Astrocyte of the cerebellum (primary cell): Measurements from ENCODE around the gene FGF7.
"Not testable (repeated sequence)": the region's sequence is repeated elsewhere in the genome, so short reads cannot be mapped to it uniquely, and the experiment has no call there.

Experiments used
- DNase-seq: peaks from one replicate; pipeline ENCODE4 v3.0.0-alpha.2; 2011; ENCODE audit warnings: low read depth
- H3K4me3 ChIP-seq: 2 replicates; pipeline ENCODE4 v1.5.1; 2011; ENCODE audit warnings: mild to moderate bottlenecking, low read depth, low read length, moderate library complexity
- in situ Hi-C: cut with HindIII; loops from 2 replicates; pipeline ENCODE4 v1.10.0; 2017; ENCODE audit warnings: low sequenced_read_pairs
- TF ChIP-seq, protein P1 (sequence below): IDR thresholded peaks from 2 replicates; pipeline ENCODE4 v1.5.1; 2012; ENCODE audit warnings: low read length, low read depth, moderate library complexity, mild to moderate bottlenecking; ENCODE audit errors: missing control alignments

Gene FGF7

DNA sequence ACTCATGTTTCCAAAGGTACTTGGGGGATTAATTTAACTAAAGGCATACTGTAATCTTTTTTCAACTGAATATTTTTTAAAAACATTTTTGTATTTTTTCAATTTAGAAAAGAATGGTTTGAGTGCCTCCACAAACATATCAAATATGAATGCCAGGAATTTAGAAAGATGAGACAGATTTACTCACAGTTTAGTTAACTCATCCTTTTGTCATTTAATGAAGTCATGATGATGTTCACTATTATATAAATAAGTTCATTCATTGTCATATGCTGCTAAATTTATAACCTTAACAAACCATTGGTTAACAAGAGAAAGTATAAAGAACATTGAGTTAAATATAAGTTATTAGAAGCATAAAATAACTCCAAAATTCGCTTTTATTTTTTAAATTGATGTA, 50.0 kb downstream of the FGF7 start:
- no peak overlapping the region for H3K4me3 ChIP-seq
- no peak for DNase-seq
- TF ChIP-seq, protein P1, sequence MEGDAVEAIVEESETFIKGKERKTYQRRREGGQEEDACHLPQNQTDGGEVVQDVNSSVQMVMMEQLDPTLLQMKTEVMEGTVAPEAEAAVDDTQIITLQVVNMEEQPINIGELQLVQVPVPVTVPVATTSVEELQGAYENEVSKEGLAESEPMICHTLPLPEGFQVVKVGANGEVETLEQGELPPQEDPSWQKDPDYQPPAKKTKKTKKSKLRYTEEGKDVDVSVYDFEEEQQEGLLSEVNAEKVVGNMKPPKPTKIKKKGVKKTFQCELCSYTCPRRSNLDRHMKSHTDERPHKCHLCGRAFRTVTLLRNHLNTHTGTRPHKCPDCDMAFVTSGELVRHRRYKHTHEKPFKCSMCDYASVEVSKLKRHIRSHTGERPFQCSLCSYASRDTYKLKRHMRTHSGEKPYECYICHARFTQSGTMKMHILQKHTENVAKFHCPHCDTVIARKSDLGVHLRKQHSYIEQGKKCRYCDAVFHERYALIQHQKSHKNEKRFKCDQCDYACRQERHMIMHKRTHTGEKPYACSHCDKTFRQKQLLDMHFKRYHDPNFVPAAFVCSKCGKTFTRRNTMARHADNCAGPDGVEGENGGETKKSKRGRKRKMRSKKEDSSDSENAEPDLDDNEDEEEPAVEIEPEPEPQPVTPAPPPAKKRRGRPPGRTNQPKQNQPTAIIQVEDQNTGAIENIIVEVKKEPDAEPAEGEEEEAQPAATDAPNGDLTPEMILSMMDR: no peak
- in situ Hi-C loops: no loop called here

DNA sequence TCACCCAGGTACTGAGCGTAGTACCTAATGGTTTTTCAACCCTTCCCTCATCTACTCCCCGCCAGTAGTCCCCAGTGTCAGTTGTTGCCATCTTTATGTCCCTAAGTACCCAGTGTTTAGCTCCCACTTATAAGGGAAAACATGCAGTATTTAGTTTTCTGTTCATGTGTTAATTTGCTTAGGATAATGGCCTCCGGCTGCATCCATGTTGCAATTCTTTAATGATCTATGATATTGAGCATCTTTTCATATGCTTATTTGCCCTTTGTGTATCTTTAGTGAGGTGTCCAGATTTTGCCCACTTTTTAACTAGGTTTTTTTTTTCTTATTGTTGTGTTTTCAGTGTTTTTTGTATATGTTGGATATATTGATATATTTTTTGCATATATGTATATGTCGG, 55.0 kb downstream of the FGF7 start:
- H3K4me3 ChIP-seq, DNase-seq, in situ Hi-C loops: not testable (repeated sequence)

GRCh38 chr15:49478982-49479381, 55.9 kb downstream of the FGF7 start:
- H3K4me3 ChIP-seq, DNase-seq, in situ Hi-C loops: not testable (repeated sequence)

DNA sequence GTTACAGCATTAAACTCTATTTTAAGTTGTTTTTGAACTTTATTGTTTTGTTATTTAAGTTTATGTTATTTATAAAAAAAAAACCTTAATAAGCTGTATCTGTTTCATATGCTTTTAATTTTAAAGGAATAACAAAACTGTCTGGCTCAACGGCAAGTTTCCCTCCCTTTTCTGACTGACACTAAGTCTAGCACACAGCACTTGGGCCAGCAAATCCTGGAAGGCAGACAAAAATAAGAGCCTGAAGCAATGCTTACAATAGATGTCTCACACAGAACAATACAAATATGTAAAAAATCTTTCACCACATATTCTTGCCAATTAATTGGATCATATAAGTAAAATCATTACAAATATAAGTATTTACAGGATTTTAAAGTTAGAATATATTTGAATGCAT, 62.4 kb downstream of the FGF7 start:
- DNase-seq, in situ Hi-C loops, H3K4me3 ChIP-seq: not testable (repeated sequence)

GRCh38 chr15:49490966-49491365, 67.9 kb downstream of the FGF7 start:
- in situ Hi-C loops: no loop called here
- H3K4me3 ChIP-seq: no peak overlapping the region
- DNase-seq: no peak
- TF ChIP-seq, protein P1: no peak

DNA sequence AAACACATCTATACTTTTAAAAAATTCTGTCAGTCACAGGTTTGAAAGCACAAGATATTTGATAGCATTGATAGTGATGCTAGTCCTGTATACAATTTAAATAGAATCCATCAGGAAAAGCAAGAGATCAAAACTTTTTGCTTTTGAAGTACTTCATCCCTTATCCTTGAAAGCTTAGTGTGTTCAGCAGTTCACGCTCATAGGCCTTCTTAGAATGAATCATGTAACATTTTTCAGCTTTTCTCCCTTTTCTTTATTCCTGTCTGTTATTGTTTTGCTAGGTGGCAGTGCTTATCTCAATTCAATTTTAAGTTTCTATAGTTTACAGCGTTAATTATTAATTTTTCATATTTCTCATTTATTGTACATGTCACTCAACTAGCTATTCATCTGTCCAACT, 69.1 kb downstream of the FGF7 start:
- in situ Hi-C loops: no loop called here
- H3K4me3 ChIP-seq: no peak overlapping the region
- TF ChIP-seq, protein P1: no peak
- no peak for DNase-seq

DNA sequence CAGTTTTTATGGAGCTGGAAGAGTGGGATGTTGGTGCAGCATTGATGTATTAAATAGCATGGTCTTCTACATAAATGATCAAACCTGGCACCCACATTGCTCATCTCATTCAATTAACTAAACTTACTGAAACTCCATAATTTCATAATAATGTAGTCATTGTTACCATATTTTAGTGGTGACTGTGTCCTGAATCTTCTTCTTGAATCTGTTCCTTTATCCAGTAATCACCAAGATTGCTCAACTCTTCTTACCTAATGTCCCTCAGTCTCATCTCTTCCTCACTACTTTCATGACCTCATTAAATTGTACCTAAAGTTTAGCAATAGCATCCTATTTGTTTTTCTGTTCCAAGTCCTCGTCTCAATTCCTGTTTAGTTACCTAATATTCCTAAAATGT, 69.8 kb downstream of the FGF7 start:
- H3K4me3 ChIP-seq: no peak overlapping the region
- in situ Hi-C loops: no loop called here
- TF ChIP-seq, protein P1: no peak
- no peak for DNase-seq

GRCh38 chr15:49494842-49495241, 71.8 kb downstream of the FGF7 start:
- TF ChIP-seq, protein P1: no peak
- no peak for DNase-seq
- in situ Hi-C loops: no loop called here
- H3K4me3 ChIP-seq: no peak overlapping the region
